Neutrophil (primary cell): ENCODE measurements around the gene PARP15.

ENCODE experiments used
- H3K27ac ChIP-seq: fragments of 200-600 bp; sonication (generic); 2 replicates; pipeline ENCODE4 v1.5.1; 2016; ENCODE audit warnings: mild to moderate bottlenecking, moderate library complexity
- H3K27me3 ChIP-seq: fragments of 200-600 bp; sonication (generic); 2 replicates; pipeline ENCODE4 v1.6.0; 2016; ENCODE audit warnings: mild to moderate bottlenecking
- H3K36me3 ChIP-seq: fragments of 200-600 bp; sonication (generic); 2 replicates; pipeline ENCODE4 v1.5.1; 2017
- H3K4me1 ChIP-seq, 2 experiments: fragments of 200-600 bp in 1 of 2; sonication (generic) in 1 of 2; 1 replicate in 1 of 2; 2 replicates in 1 of 2; pipeline versions ENCODE4 v1.5.1 to v1.6.1; 2013 to 2016; ENCODE audit warnings: low read depth in 1 of 2, low read length in 1 of 2, mild to moderate bottlenecking in 1 of 2, moderate library complexity in 1 of 2; ENCODE audit not compliant: control insufficient read depth in 1 of 2, insufficient read depth in 1 of 2
- H3K4me3 ChIP-seq, 2 experiments: fragments of 200-600 bp in 1 of 2; sonication (generic) in 1 of 2; 1 replicate in 1 of 2; 2 replicates in 1 of 2; pipeline ENCODE4 v1.5.1; 2013 to 2016; ENCODE audit warnings: low read depth in 1 of 2, low read length in 1 of 2, mild to moderate bottlenecking in 1 of 2, moderate library complexity in 1 of 2
- H3K9me3 ChIP-seq: fragments of 200-600 bp; sonication (generic); 2 replicates; pipeline ENCODE4 v1.5.1; 2016
- CTCF ChIP-seq: fragments of 200-600 bp; sonication (generic); IDR thresholded peaks from 2 replicates; pipeline ENCODE4 v1.5.1; 2016; ENCODE audit warnings: antibody characterized with exemption

The PARP15 gene

DNA sequence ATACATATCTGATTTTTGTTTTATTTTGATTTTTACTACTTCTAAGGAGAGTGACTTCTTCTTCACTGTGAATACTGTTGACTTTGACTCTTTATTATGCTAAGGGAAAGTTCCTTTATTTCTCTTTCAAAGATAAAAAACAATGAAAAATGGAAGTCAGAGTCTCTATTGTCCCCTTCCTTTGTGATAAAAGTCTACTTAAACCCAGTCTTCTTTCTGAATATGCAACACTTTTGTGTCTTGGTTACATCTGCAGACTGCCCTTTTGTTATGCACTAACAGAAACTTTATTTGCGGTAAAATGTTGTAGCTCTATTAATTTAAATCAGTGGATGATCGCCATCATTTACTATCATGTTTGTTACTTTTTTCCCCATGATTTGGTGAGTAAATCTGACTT lies 13.2 kb downstream of the PARP15 start:
- Histone ChIP-seq H3K27ac (no peak overlapping the region), H3K9me3 (no peaks in the 10 kb centered on the region), H3K36me3 (no peaks in the 10 kb centered on the region), H3K4me1 (no peaks in the 10 kb centered on the region), H3K27me3 (no peaks in the 10 kb centered on the region), H3K4me3 (no peak overlapping the region)
- no peak for TF ChIP-seq CTCF

- Histone ChIP-seq H3K4me3 (no peak overlapping the region), H3K36me3 (no peaks in the 10 kb centered on the region), H3K9me3 (no peaks in the 10 kb centered on the region), H3K4me1 (no peaks in the 10 kb centered on the region), H3K27ac (no peak overlapping the region), H3K27me3 (no peaks in the 10 kb centered on the region)
- no peak for TF ChIP-seq CTCF
These were observed 16.6 kb downstream of the PARP15 start for GRCh38 chr3:122594025-122594424.

DNA sequence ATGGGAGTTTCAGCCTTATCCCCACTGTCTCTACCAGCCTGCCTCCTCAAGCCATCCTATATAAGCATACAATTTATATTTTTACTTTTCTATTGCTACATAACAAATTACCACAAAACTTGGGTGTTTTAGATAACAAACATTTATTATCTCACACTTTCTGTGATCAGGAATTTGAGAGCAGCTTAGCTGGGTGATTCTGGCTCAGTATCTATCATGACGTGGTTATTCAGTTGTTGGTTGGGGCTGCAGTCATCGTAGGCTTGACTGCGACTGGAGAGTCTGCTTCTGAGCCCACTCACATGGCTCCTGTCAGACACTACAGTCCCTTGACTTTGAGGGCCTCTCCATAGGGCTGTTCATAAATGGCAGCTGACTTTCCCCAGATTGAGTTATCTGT lies 20.7 kb downstream of the PARP15 start:
- H3K9me3 ChIP-seq: no peaks in the 10 kb centered on the region
- H3K4me1 ChIP-seq: no peaks in the 10 kb centered on the region
- no peak overlapping the region for H3K4me3 ChIP-seq
- no peak overlapping the region for H3K27ac ChIP-seq
- no peaks in the 10 kb centered on the region for H3K27me3 ChIP-seq
- H3K36me3 ChIP-seq: no peaks in the 10 kb centered on the region
- no peak for TF ChIP-seq CTCF

DNA sequence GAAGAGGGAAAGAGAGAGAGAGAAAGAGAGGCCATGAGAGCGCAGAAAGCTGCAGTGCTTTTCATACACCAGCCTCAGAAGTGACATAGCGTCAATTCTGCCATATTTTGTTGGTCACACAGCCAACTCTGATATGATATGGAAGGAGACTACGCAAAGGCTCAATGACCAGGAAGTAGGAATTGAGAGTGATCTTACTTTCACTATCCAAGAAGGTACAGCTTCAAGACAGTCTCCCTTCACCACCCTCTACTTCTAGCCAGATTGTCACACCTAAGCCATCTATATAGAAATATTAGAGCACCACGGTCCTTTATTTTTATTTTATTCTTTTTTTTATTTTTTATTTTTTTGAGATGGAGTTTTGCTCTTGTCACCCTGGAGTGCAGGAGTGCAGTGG lies 21.1 kb downstream of the PARP15 start:
- Histone ChIP-seq H3K4me3 (no peak overlapping the region), H3K36me3 (no peaks in the 10 kb centered on the region), H3K27ac (no peak overlapping the region), H3K27me3 (no peaks in the 10 kb centered on the region), H3K9me3 (no peaks in the 10 kb centered on the region), H3K4me1 (no peaks in the 10 kb centered on the region)
- no peak for TF ChIP-seq CTCF

- Histone ChIP-seq H3K9me3 (no peaks in the 10 kb centered on the region), H3K4me3 (no peak overlapping the region), H3K4me1 (no peaks in the 10 kb centered on the region), H3K36me3 (no peaks in the 10 kb centered on the region), H3K27me3 (no peaks in the 10 kb centered on the region), H3K27ac (no peak overlapping the region)
- no peak for TF ChIP-seq CTCF
These were observed 24.7 kb downstream of the PARP15 start for GRCh38 chr3:122602011-122602710.
